ENCODE data around the gene TAOK3. TPM values are rescaled to one million over a fixed set of nuclear protein-coding genes. Genes with fewer than 3 reads are reported as not detected.

The TAOK3 gene
- total RNA-seq, 1 donor = 34.5 TPM

- DNase-seq (ENCODE audit: low read depth) = no peak
- no peak for TF ChIP-seq CTCF (IDR thresholded peaks at IDR 0.05; ENCODE audit: insufficient read depth, low read depth, low read length)
- H3K4me3 ChIP-seq (ENCODE audit: low read depth, low read length) = no peak overlapping the region
These were observed 166.6 kb downstream of the TAOK3 start for GRCh38 chr12:118206107-118206412.

DNA sequence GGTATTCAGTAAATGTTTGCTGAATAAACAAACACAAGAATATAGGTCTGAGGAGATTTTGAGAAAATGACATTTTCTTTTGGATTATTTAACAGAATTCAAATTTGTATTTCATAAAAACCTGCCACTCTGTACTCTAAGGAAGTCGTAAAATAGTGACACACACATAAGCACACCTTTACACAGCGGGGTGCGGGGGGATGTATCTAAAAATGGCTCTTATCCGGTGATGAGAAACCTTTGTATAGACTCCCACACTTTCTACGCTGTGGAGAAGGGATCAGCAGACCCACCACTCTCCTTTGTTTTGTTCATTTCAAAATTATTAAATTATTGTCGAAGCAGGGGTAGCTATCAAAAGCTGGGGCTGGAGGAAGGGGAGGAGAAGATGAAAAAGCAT lies 178.7 kb downstream of the TAOK3 start:
- TF ChIP-seq CTCF (IDR thresholded peaks at IDR 0.05; ENCODE audit: insufficient read depth, low read depth, low read length) = no peak
- DNase-seq (ENCODE audit: low read depth) = no peak
- H3K4me3 ChIP-seq (ENCODE audit: low read depth, low read length) = no peak overlapping the region

GRCh38 chr12:118193477-118193876 lies 179.2 kb downstream of the TAOK3 start:
- no peak overlapping the region for H3K4me3 ChIP-seq (ENCODE audit: low read depth, low read length)
- TF ChIP-seq CTCF (IDR thresholded peaks at IDR 0.05; ENCODE audit: insufficient read depth, low read depth, low read length) = no peak
- DNase-seq (ENCODE audit: low read depth) = no peak

- DNase-seq (ENCODE audit: low read depth) = peak; percentile 52
- peak overlapping the region; percentile 58 for H3K4me3 ChIP-seq (ENCODE audit: low read depth, low read length)
These were observed 182.4 kb downstream of the TAOK3 start for GRCh38 chr12:118190266-118190665.

GRCh38 chr12:118189741-118190191 lies 182.9 kb downstream of the TAOK3 start:
- TF ChIP-seq CTCF (IDR thresholded peaks at IDR 0.05; ENCODE audit: insufficient read depth, low read depth, low read length) = no peak
- peak overlapping the region; percentile 58 for H3K4me3 ChIP-seq (ENCODE audit: low read depth, low read length)
- peak; percentile 84 for DNase-seq (ENCODE audit: low read depth)

More at GRCh38 chr12:118190266-118190665, 182.4 kb downstream of the TAOK3 start:
- no peak for TF ChIP-seq CTCF (IDR thresholded peaks at IDR 0.05; ENCODE audit: insufficient read depth, low read depth, low read length)

DNA sequence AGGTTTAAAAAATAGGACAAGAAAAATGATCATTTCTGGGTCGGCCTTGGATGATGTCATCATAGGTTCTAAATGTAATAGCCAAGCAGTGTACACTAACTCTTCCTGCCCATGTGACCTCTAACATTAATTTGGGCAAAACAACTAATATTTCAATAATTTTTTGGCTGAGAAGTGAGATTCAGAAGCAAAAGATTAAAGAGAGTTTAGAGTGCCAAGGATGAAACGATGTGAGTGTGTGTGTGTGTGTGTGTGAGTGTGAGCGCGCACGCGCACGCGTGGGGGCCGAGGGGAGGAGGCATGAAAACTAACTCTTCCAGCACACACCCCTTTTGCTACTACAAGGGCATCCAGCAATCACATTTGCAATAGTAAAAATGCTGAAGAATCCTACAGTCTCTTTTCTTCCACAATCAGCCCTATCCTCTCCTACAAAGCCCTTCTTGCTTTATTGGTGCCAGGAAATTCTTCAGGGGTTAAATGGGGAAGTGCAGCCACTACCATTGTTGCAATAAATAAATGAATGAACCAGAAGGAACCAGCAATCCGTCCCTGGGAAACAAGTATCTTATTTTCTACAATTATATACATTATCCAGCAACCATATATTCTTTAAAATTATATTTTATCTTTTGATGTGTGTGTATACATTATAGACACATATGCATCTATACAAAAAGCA lies 183.9 kb downstream of the TAOK3 start:
- DNase-seq (ENCODE audit: low read depth) = peak; percentile 59
- no peak for TF ChIP-seq CTCF (IDR thresholded peaks at IDR 0.05; ENCODE audit: insufficient read depth, low read depth, low read length)
- H3K4me3 ChIP-seq (ENCODE audit: low read depth, low read length) = peak overlapping the region; percentile 58
